HepG2 (cell line): ENCODE data around the gene NRN1. TPM values are rescaled to one million over a fixed set of nuclear protein-coding genes. Genes with fewer than 3 reads are reported as not detected.

Source experiments
- ATAC-seq: fragments of 200-7000 bp; cut with Tn5 transposase; 3 replicates; pipeline ENCODE4 v1.9.1; 2020; ENCODE audit warnings: mild to moderate bottlenecking, moderate library complexity
- BruUV-seq: library from RNA; stranded (reverse); fragments of 400-500 nt; replicated peaks from 2 replicates; lab custom pipeline; 2021; lab: Mats Ljungman, UMichigan
- CTCF ChIA-PET: fragments of 300-600 bp; formaldehyde crosslinking; extraction: SDS; loops from one replicate; lab custom pipeline; 2021; ENCODE audit warnings: low total read pairs, inconsistent platforms, low intra/inter-chr PET ratio; lab: Yijun Ruan, JAX
- POLR2A ChIA-PET: fragments of 350-600 bp; sonication (Branson Sonifier 250); formaldehyde crosslinking; loops from one replicate; lab custom pipeline; 2020; ENCODE audit warnings: antibody characterized with exemption, inconsistent platforms; lab: Yijun Ruan, JAX
- DNase-seq: peaks from one replicate; pipeline ENCODE4 v3.0.0-alpha.2; 2015; ENCODE audit warnings: low spot score
- FAIRE-seq: peaks from 3 replicates; lab custom pipeline; 2011; peaks lifted over from hg19 to GRCh38; lab: Jason Lieb, UNC
- H2AFZ ChIP-seq: one replicate; pipeline ENCODE4 v1.6.1; 2011; ENCODE audit warnings: low read length, inconsistent platforms
- H3K27ac ChIP-seq: fragments of 300-600 bp; 3 replicates; pipeline ENCODE4 v1.8.0; 2011; ENCODE audit warnings: mixed run types, mild to moderate bottlenecking, mixed read lengths, low read length, inconsistent platforms; ENCODE audit not compliant: insufficient read depth; ENCODE audit errors: extremely low read length
- H3K27me3 ChIP-seq, 2 experiments: fragments of 200-600 bp in 1 of 2; 2 replicates in 1 of 2; 3 replicates in 1 of 2; pipeline versions ENCODE4 v1.6.0 to v1.8.0; 2011; ENCODE audit warnings: low read length in 2 of 2, mild to moderate bottlenecking in 2 of 2, moderate library complexity in 2 of 2, inconsistent platforms in 1 of 2; ENCODE audit not compliant: insufficient read depth in 2 of 2, control insufficient read depth in 1 of 2
- H3K36me3 ChIP-seq, 2 experiments: fragments of 200-600 bp in 1 of 2; replicated peaks in 1 of 2; 2 replicates in 1 of 2; 3 replicates in 1 of 2; pipeline versions ENCODE4 v1.5.1 to v1.8.0; 2011; ENCODE audit warnings: low read length in 2 of 2, inconsistent platforms in 1 of 2; ENCODE audit not compliant: insufficient read depth in 2 of 2, control insufficient read depth in 1 of 2
- H3K4me1 ChIP-seq: 2 replicates; pipeline ENCODE4 v1.5.1; 2012; ENCODE audit warnings: low read length, inconsistent platforms; ENCODE audit not compliant: insufficient read depth
- H3K4me2 ChIP-seq: 2 replicates; pipeline ENCODE4 v1.6.0; 2011; ENCODE audit warnings: low read depth, low read length, inconsistent platforms
- H3K4me3 ChIP-seq, 3 experiments: fragments of 200-600 bp in 1 of 3; sonication (generic), shearing (Covaris generic) in 1 of 3; replicated peaks in 1 of 3; 2 replicates each; pipeline ENCODE4 v1.5.1; 2011 to 2016; ENCODE audit warnings: low read length in 3 of 3, inconsistent platforms in 2 of 3, low read depth in 2 of 3, mild to moderate bottlenecking in 2 of 3, control low read depth in 1 of 3, mixed read lengths in 1 of 3; ENCODE audit not compliant: insufficient read depth in 1 of 3
- H3K79me2 ChIP-seq: one replicate; pipeline ENCODE4 v1.6.1; 2011; ENCODE audit warnings: low read length, inconsistent platforms; ENCODE audit not compliant: insufficient read depth
- H3K9ac ChIP-seq: 2 replicates; pipeline ENCODE4 v1.6.0; 2011; ENCODE audit warnings: mild to moderate bottlenecking, low read depth, low read length, inconsistent platforms; ENCODE audit not compliant: insufficient read depth
- H3K9me3 ChIP-seq: 2 replicates; pipeline ENCODE4 v1.5.1; 2012; ENCODE audit warnings: mild to moderate bottlenecking, low read length
- H4K20me1 ChIP-seq: 2 replicates; pipeline ENCODE4 v1.6.0; 2011; ENCODE audit warnings: inconsistent platforms, mild to moderate bottlenecking, low read length, moderate library complexity; ENCODE audit not compliant: insufficient read depth
- DDIT3 ChIP-seq: sonication (generic); formaldehyde crosslinking; IDR thresholded peaks from 2 replicates; pipeline ENCODE4 v1.4.0; 2020; ENCODE audit warnings: mild to moderate bottlenecking, missing genetic modification reagents
- EZH2 ChIP-seq: conservative IDR thresholded peaks from 2 replicates; pipeline ENCODE4 v1.6.1; 2012; ENCODE audit warnings: mild to moderate bottlenecking, low read depth, low read length, moderate library complexity
- IKZF1 ChIP-seq: fragments of 450-650 bp; IDR thresholded peaks from 2 replicates; pipeline ENCODE4 v1.7.1; 2016
- MIER3 ChIP-seq: IDR thresholded peaks from 2 replicates; pipeline ENCODE4 v1.6.1; 2016; ENCODE audit warnings: missing compliant biosample characterization, borderline replicate concordance
- PITX1 ChIP-seq: sonication (generic); formaldehyde crosslinking; IDR thresholded peaks from 2 replicates; pipeline ENCODE4 v1.5.1; 2020; ENCODE audit warnings: mild to moderate bottlenecking, missing genetic modification reagents
- ZBTB20 ChIP-seq: sonication (generic); formaldehyde crosslinking; IDR thresholded peaks from 2 replicates; pipeline ENCODE4 v1.8.1; 2023; ENCODE audit warnings: missing genetic modification reagents, low read depth, mild to moderate bottlenecking, borderline replicate concordance
- ZNF687 ChIP-seq: sonication (generic); formaldehyde crosslinking; IDR thresholded peaks from 2 replicates; pipeline ENCODE4 v1.5.1; 2020; ENCODE audit warnings: mild to moderate bottlenecking, missing genetic modification reagents, moderate library complexity
- ZNF792 ChIP-seq: IDR thresholded peaks from 2 replicates; pipeline ENCODE4 v1.6.1; 2016
- WGBS: methylation state at CpG from one replicate; pipeline ENCODE4 v1.1.6; 2017; ENCODE audit warnings: low lambda C conversion rate; 5-methylcytosine and 5-hydroxymethylcytosine counted together
- in situ Hi-C: cut with HindIII; loops from 2 replicates; pipeline ENCODE4 v1.10.0; 2017; ENCODE audit warnings: low pct_unique_long_range_greater_than_20kb; ENCODE audit not compliant: extremely low pct_ligation_motif_present
- intact Hi-C: fragments of 100-400 bp; cut with micrococcal nuclease; formaldehyde crosslinking; loops from one replicate; pipeline ENCODE4 v1.10.0; 2022; ENCODE audit not compliant: unreplicated experiment
- polyA plus RNA-seq, 8 experiments: library from polyadenylated mRNA; depleted of rRNA in 3 of 8; stranded (reverse) in 7 of 8; unstranded in 1 of 8; fragments of >200 nt; fragmentation: Illumina TruSeq in 4 of 8; extraction: Trizol in 4 of 8; gene quantifications; 2 replicates each; pipeline versions ENCODE4 v1.2.1 to v1.2.3, GENCODE V29; 2011 to 2016; ENCODE audit warnings: low read depth in 4 of 8, missing spikeins in 1 of 8, mixed read lengths in 1 of 8; ENCODE audit not compliant: insufficient read depth in 1 of 8
- total RNA-seq, 5 experiments: library from RNA; depleted of rRNA; stranded (reverse); fragments of >200 nt; fragmentation: Illumina TruSeq; extraction: Trizol; gene quantifications; 2 replicates each; pipeline ENCODE4 v1.2.3, GENCODE V29; 2016; ENCODE audit warnings: low read depth in 1 of 5

Gene NRN1
- total and polyA plus RNA-seq, 2 of the 13 experiments (the other 11 are each of a cell fraction or from before 2014, with no cell fraction given), result 0.11 TPM; not detected in 1

GRCh38 chr6:5999688-6000608, 6.8 kb downstream of the NRN1 start:
- Histone ChIP-seq H3K27ac (no peak overlapping the region), H4K20me1 (no peaks in the 10 kb centered on the region), H3K4me2 (no peak overlapping the region), H3K36me3 (no peaks in the 10 kb centered on the region), H2AFZ (no peak overlapping the region), H3K4me1 (peaks cover 14% of the 10 kb centered on the region), H3K9me3 (no peaks in the 10 kb centered on the region), H3K79me2 (no peaks in the 10 kb centered on the region), H3K9ac (no peak overlapping the region), H3K4me3 (no peak overlapping the region), H3K27me3 (peaks cover 15 to 92% of the 10 kb centered on the region in 2 experiments)
- 0 out of 2 replicates have a peak, but pooled peaks have one; percentile 35 for TF ChIP-seq IKZF1
- no peak for TF ChIP-seq ZNF792 (CRISPR knock-in tag)
- TF ChIP-seq MIER3 (CRISPR knock-in tag), result no peak
- no peak for TF ChIP-seq ZBTB20
- DNase-seq (no peak), ATAC-seq (no peak), FAIRE-seq (no peak)
- in situ Hi-C loops, result no loop called here
- intact Hi-C loops, result no loop called here
- ChIA-PET CTCF (no interaction called here), POLR2A (interaction anchor here (0.7 kb wide), 1 partner anchor 822 kb away, joined by 3 read pairs; no protein-coding TSS in a partner anchor)
- BruUV-seq, result no TSS peak
- 57% methylated on average over 34 of the region's 34 CpGs for WGBS

GRCh38 chr6:5998711-5999687, 7.7 kb downstream of the NRN1 start:
- no peak overlapping the region for H3K27ac ChIP-seq
- 39% methylated on average over 45 of the region's 60 CpGs for WGBS
- no peak for ATAC-seq
- TF ChIP-seq PITX1 (CRISPR knock-in tag) (no peak), ZNF687 (peak; percentile 9; the same call in 1 of the 2 replicates), EZH2 (peak; percentile 85), DDIT3 (CRISPR knock-in tag) (no peak)

More at GRCh38 chr6:5998711-5999687, 7.7 kb downstream of the NRN1 start:
- in situ Hi-C loops, result no loop called here
- H3K9ac ChIP-seq, result no peak overlapping the region
- peaks cover 13 to 90% of the 10 kb centered on the region in 2 experiments for H3K27me3 ChIP-seq
- H4K20me1 ChIP-seq, result no peaks in the 10 kb centered on the region
- no peak overlapping the region for H3K4me2 ChIP-seq
- no peaks in the 10 kb centered on the region for H3K79me2 ChIP-seq
- POLR2A ChIA-PET, result no interaction called here
- FAIRE-seq, result no peak
- intact Hi-C loops, result no loop called here
- H3K9me3 ChIP-seq, result no peaks in the 10 kb centered on the region
- H3K36me3 ChIP-seq, result no peaks in the 10 kb centered on the region
- CTCF ChIA-PET, result no interaction called here
- no TSS peak for BruUV-seq
- no peak overlapping the region; a peak in 1 of 6 replicates for H3K4me3 ChIP-seq
- no peak for DNase-seq
- H3K4me1 ChIP-seq, result peaks cover 14% of the 10 kb centered on the region
- H2AFZ ChIP-seq, result no peak overlapping the region
